Epithelial cell of proximal tubule (primary cell): ENCODE measurements around the gene CNPY4. TPM values are rescaled to one million over a fixed set of nuclear protein-coding genes. Genes with fewer than 3 reads are reported as not detected.

ENCODE experiments used
- DNase-seq: peaks from one replicate; pipeline ENCODE4 v3.0.0-alpha.2; 2011; ENCODE audit warnings: low read depth
- H3K4me3 ChIP-seq: 2 replicates; pipeline ENCODE4 v1.5.1; 2011; ENCODE audit warnings: low read depth, mild to moderate bottlenecking, low read length
- CTCF ChIP-seq: conservative IDR thresholded peaks from 2 replicates; pipeline ENCODE4 v1.5.1; 2012; ENCODE audit warnings: low read depth, mild to moderate bottlenecking, low read length
- total RNA-seq: library from RNA; depleted of rRNA; stranded (reverse); fragments of >200 nt; gene quantifications from 2 replicates; pipeline ENCODE4 v1.2.3, GENCODE V29; 2015

The CNPY4 gene
- total RNA-seq, 1 donor from 2014 or later: 8.8 TPM

- no peak for TF ChIP-seq CTCF
- H3K4me3 ChIP-seq: no peak overlapping the region
- DNase-seq: no peak
Measured at GRCh38 chr7:100077205-100077604, 42.2 kb upstream of the CNPY4 start.

- TF ChIP-seq CTCF: no peak
- no peak for DNase-seq
- no peak overlapping the region for H3K4me3 ChIP-seq
Measured at GRCh38 chr7:100079024-100079560, 40.3 kb upstream of the CNPY4 start.

GRCh38 chr7:100080907-100081534 is 38.4 kb upstream of the CNPY4 start:
- H3K4me3 ChIP-seq: peak overlapping the region; percentile 96
- TF ChIP-seq CTCF: no peak
- DNase-seq: no peak

GRCh38 chr7:100081535-100082102 is 37.8 kb upstream of the CNPY4 start, which contains the start of gene ZNF3:
TSS of gene ZNF3 (minus strand) at chr7:100081723. CDS start at chr7:100077357, 4,366 bp downstream.
- peak; percentile 84 for TF ChIP-seq CTCF
- H3K4me3 ChIP-seq: peak within 1 kb of the TSS; percentile 96
- DNase-seq: peak; percentile 88

GRCh38 chr7:100082978-100083377 is 36.5 kb upstream of the CNPY4 start:
- no peak for TF ChIP-seq CTCF
- no peak for DNase-seq
- H3K4me3 ChIP-seq: no peak overlapping the region

- no peak for DNase-seq
- no peak overlapping the region for H3K4me3 ChIP-seq
- no peak for TF ChIP-seq CTCF
Measured at GRCh38 chr7:100085515-100085914, 33.9 kb upstream of the CNPY4 start.
